IPS-NIHi7 (cell line): ENCODE data around the gene SNAP23.

Experiments used
- DNase-seq: peaks from one replicate; pipeline ENCODE4 v3.0.0; 2012; ENCODE audit warnings: mixed read lengths; ENCODE audit errors: extremely low spot score

Gene SNAP23

GRCh38 chr15:42495361-42496212, at the start of gene SNAP23:
Gene SNAP23 (plus strand): TSS chr15:42495634. CDS start chr15:42511847, 16,213 bp downstream.
- DNase-seq: peak; percentile 97

DNA sequence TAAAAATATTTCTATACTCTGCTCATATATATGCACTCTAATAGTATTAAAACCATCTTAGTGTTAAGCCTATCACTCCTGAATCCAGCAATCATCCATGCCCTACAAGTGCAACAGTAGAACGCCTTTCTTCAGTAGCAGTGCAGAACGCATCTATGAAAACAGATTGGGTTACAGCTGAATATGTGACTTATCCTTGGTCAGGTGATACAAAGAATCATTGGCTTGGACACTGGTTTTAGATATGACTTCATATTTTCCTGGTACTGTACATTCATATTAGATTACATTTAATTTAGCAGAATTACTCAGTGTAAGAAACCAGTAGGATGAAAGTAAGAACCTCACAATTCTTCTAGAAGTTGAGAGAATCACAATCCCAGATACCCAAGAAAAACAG, 47.8 kb upstream of the SNAP23 start:
- DNase-seq: no peak

DNA sequence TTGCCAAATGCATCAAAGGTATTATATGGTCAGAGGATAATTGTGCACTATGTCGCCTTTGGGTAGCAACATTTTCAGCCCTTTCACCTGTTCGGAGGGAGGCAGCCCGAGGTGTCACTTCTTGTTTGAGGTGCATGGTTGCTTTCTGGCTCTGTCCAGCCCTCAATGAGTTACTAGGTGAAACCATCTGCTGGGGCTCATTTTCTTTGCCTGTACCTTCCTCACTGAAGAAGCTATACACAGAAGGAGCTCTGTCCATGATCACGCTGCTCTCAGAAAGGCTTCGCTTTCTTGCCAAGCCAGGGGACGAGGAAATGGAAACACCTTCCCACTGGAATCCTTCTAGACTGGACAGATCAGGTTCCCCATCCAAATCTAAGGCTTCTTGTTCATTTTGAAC, 47.2 kb upstream of the SNAP23 start:
- DNase-seq: no peak

DNA sequence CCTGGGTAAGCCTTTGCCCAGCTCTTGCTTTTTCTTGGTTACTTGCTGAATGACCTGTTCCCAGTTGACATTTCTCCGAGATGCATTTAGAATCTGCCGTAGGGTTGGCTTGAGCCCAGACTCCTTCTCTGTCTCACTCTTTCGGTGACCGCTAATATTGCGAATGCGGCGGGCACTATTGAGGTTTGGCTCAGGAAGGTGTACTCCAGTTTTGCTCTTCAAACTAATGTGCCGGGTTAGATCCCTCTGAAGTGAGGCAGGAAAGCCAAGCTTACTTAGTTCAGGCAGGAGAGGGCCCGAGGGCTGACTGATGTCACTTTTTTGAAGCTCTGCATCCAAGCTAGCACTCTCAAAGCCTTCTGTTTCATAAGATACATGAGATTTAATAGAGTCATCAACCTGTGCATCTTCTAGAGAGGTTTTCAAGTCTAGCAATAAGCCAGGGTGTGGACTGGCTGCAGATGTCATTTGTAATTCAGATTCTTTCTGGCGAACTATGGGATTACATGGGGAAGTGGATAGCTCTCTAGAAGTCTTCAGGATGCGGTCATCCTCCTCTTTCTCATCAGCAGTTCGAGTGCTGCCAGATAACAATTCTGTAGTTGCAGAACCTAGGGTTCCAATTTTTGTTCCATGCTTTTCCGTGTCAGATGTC, 45.5 kb upstream of the SNAP23 start:
- DNase-seq: no peak

DNA sequence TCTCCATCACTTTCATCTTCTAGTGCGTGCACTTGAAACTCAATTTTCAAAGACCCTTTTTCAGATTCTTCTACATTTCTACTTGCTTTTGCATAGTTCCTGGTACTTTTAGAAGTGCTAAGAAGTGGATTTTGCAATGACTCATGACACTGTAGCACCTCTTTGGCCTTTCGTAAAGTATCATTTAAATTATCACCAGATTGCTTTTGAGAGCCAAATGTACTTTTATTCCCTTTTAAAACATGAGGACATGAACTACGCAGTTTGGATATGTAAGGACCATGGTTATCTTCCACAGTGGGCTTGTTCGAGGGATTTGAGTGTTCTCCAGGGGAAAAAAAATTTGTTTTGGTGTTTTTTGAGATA, 45.0 kb upstream of the SNAP23 start:
- DNase-seq: no peak

DNA sequence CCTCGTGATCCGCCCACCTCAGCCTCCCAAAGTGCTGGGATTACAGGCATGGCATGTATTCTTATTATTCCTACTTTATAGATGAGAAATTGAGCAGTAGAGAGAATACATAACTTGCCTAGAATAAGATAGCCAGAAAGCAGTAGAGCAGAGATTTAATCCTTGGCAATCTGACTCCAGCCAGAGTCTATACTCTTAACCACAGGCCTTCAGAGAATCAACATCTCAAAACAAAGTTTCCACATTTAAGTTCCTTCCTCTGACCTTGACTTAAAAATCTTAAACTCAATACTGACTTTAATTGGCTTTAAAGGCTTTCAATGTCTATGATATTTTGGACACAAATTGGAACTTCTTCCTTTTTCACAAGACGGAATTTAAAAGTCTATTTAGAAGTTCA, 41.6 kb upstream of the SNAP23 start:
- DNase-seq: no peak

GRCh38 chr15:42456531-42456930, 38.9 kb upstream of the SNAP23 start:
- DNase-seq: no peak

DNA sequence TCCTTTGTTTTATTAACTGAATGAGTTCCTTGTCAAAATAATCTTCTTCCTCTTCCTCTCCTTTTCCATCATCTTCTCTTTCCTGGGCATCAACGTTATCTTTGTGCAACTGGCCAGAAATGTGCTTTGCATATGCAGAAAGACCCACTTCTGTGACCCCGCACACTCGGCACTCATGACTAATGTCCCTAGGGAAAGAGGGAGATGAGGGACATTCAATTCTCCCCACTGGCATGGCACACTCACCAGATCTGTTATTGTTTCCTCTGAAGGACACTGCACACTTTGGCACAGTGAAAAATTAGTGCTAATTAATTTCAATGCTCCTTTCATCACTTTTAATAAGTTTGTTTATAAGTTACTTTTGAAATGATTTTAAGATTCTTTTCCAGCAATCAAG, 38.5 kb upstream of the SNAP23 start:
- no peak for DNase-seq

DNA sequence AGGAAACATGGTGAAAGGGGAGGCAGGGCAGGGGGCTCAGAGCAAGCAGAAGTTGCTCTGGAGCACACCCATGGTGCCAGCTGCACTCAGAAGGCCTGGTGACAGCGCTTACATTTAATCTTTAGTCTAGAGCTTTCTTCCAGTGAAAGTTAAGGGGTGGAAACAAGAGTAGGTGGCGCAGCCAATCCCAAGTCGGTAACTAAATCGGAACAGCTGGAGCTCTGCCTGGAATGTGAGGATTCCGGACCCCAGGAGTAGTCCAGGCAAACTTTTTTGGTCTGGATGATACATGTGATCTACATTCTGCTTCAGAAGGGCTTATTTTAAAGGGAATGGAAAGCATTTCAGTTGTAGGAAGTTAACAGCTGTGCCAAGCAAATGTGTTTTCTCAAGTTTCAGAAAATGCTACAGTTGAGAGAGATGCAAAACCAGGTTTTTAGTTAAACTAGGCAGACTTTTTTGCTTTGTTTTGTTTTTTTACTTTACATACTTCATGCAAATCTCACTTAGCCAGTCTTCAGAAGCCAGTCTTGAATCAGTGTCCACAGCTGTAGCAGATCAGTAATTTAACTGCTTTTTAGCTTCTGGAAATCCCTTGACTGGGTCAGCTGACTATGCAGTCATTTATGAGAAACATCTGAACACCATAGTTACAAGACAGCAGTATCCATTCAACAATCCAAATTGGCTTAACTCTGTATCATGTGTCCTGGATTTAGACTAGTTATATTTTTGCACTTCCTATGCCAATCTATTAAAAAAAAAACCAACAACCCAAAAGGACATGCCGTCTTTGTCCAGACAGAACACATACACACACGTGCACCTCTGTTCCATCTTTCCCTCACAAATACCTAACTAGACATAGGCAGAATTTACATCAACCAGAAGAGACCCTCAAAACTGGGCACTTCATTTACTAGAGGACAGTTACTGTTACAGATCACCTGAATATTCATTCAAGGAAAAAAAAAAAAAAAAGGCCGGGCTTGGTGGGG, 37.7 kb upstream of the SNAP23 start:
- peak; percentile 91 for DNase-seq

GRCh38 chr15:42461261-42461660, 34.2 kb upstream of the SNAP23 start:
- no peak for DNase-seq

DNA sequence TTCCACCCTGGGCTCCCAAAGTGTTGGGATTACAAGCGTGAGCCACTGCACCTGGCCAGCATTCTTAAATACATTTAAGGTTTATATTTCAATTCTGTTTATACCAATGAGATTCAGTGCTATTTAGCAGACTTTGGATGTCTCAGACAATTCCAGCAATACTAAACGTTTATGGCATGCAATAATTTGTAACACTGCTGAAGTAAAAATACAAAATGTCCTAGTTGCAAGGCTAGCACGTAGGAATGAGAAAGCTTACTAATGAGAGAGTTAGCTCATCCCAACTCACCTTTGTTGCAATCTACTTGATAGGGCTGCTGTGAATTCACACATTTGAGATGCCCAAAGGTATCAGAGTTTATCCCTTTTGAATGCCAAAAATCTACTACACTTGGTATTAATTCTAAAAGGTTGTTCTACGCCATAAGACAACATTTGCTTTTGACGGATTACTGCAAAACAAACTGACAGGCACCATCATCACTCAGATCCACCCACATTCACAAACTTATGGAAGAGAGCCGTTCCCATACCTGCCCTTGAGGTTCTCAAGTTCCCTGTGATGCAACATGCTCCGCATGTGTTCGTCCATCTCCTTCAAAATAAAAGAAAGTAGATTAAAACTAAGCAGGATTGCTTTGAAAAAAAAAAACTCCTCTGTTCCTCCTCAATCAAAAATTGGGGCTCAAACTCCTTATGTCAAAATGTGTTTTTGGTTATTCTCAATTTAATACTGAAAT, 29.7 kb upstream of the SNAP23 start:
- no peak for DNase-seq

GRCh38 chr15:42471002-42471401, 24.4 kb upstream of the SNAP23 start:
- DNase-seq: no peak

DNA sequence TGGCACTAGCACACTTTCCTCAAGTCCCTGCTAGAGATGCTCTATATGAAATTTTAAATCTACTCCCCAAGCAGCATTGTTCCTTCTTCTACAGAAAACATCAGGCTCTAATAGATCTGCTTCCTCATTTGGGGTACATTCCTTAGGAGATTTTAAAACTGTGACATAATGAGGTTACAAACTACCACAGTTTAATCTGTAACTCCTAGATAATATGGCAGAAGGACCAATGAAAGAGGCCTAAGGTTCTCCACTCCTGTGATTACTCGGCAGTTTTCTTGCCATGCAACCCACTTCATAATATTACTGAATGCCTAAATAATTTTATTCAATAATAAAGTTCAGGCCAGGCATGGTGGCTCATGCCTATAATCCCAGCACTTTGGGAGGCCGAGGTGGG, 20.6 kb upstream of the SNAP23 start:
- no peak for DNase-seq

GRCh38 chr15:42482701-42483100, 12.7 kb upstream of the SNAP23 start:
- no peak for DNase-seq

DNA sequence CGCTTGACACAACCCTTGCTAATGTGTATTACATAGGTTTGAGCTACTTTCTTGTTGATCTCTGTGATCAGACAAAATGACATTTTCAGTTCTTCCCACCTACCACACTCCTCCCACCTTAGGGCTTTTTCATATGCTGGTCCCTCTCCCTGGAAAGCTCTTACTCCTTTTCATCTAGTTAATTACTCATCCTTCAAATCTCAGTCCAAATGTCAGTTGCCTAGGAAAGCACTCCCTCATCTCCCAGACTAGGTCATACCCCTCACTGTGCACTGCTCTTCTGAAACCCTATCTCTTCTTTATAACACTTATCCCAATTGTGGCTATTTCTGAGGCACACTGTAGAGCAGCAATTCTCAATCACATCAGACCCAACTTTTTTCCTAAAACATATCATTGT, 11.8 kb upstream of the SNAP23 start:
- DNase-seq: no peak

DNA sequence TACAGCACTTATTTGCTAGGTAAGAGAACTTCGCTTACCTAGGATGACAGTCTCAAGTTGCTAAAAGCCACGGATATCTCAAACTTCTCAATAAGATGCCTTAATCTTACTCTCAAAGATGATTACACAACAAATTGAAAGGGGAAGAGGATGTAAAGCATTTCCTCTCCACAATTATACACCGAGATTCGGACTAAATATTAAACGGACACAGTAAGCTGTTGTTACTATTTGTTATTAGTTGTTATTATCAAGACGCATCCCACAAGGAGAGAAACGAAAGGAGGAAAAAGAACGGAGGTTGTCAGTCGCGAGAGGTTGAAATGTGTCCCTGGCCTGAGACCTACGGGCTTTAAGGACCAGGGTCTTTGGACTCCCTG, 5.2 kb upstream of the SNAP23 start:
- no peak for DNase-seq

DNA sequence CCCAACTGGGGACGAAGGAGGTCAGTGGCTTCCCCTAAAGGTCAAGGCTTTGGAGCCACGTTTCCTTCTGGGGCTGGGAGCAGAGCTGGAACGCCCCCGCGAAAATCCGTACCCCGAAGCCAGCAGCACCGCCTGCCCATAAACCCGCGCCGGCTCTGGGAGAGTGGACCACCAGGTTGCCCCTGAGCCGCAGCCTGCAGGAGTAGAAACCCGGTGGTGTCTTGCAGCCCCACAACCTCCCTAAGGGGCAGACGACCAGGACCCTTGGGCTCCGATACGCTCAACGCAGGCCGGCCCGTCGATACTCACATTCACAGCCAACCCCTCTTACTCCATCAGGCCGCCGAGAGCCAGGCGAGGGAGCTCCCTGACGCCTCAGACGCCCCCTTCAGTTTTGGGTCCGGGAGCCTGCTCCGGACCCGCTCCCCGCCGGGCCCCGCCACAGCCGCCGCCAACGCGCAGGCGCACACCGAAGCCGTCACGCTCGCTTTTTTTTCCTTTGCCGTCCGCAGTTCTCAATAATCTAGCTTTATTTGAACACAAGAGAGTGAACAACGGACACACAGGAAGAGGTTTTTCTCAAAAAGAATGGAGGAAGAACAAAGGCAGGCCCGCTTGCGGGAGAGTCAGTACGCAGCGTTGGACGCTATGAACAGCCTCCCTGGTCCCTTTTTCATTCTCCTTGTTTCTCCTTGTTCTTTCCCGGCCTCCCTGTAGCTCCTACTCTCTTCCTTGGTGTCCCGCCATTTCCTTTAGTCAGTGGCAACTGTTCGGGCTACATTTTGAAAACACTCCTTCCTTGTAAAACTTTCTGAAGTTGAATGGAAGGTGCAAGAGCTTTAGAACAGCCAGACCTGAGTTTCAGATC, 4.5 kb upstream of the SNAP23 start, which contains the start of gene ZNF106:
Gene ZNF106 (minus strand): TSS at position 471 of the 868 bp plus-strand sequence. CDS start 18,852 bp downstream, outside the sequence.
- peak; percentile 96 for DNase-seq

GRCh38 chr15:42491539-42492225, 3.8 kb upstream of the SNAP23 start:
- DNase-seq: no peak

GRCh38 chr15:42493679-42494078, 1.8 kb upstream of the SNAP23 start:
- no peak for DNase-seq

DNA sequence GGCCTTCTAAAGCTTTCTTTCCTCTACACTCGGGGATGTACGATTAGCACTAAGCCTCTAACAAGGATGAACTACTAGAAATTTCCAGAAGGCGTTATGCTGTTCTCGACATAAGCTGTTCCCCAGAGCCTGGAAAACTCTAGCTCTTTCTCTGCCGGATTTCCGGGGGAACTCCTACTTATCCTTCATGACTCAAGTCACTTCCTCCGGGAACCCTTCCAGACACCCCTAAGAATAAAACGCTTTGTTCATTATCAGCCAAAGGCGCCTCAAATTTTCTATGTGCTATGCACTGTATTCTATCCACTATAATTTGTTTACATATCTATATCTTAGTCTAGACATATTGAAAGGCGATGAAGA, 455 bp upstream of the SNAP23 start:
- DNase-seq: no peak
